K562 treated with DMSO at 1 percent for 12 hours (cell line): Measurements from ENCODE around the gene IMPG1. TPM values are rescaled to one million over a fixed set of nuclear protein-coding genes. Genes with fewer than 3 reads are reported as not detected.

Experiments used
- total RNA-seq: library from RNA; unstranded; fragments of 300-600 nt; gene quantifications from 2 replicates; pipeline ENCODE4 v1.2.3, GENCODE V29; 2022; ENCODE audit not compliant: insufficient read depth

The IMPG1 gene
- total RNA-seq: not detected in 2 replicates

GRCh38 chr6:76072562-76072961 lies at the start of gene IMPG1:
Gene IMPG1 (minus strand): TSS chr6:76072662. CDS start chr6:76072488, 174 bp downstream.

